MM.1S (cell line): ENCODE measurements around the gene CBLB.

ENCODE experiments used
- DNase-seq: peaks from one replicate; pipeline ENCODE4 v3.0.0-alpha.2; 2015
- H2AFZ ChIP-seq: fragments of 300-600 bp; sonication (generic); 2 replicates; pipeline ENCODE4 v1.6.0; 2016; ENCODE audit warnings: antibody characterized with exemption, low read length
- H3F3A ChIP-seq: fragments of 300-600 bp; sonication (generic); 2 replicates; pipeline ENCODE4 v1.6.1; 2016; ENCODE audit warnings: mild to moderate bottlenecking, antibody characterized with exemption, low read length, moderate library complexity, mixed read lengths; ENCODE audit not compliant: insufficient read depth
- H3K27ac ChIP-seq: fragments of 300-600 bp; sonication (generic); 2 replicates; pipeline ENCODE4 v1.5.1; 2016; ENCODE audit warnings: mild to moderate bottlenecking, low read length
- H3K27me3 ChIP-seq: fragments of 300-600 bp; sonication (generic); replicated peaks from 2 replicates; pipeline ENCODE4 v1.6.0; 2016; ENCODE audit warnings: low read length; ENCODE audit not compliant: insufficient read depth
- H3K36me3 ChIP-seq: fragments of 300-600 bp; sonication (generic); replicated peaks from 2 replicates; pipeline ENCODE4 v1.6.1; 2016; ENCODE audit warnings: mild to moderate bottlenecking, low read length, mixed read lengths; ENCODE audit not compliant: insufficient read depth
- H3K4me1 ChIP-seq: fragments of 300-600 bp; sonication (generic); 2 replicates; pipeline ENCODE4 v1.6.1; 2016; ENCODE audit warnings: low read length, mixed read lengths
- H3K4me2 ChIP-seq: fragments of 300-600 bp; sonication (generic); 2 replicates; pipeline ENCODE4 v1.6.0; 2016; ENCODE audit warnings: low read depth, low read length
- H3K4me3 ChIP-seq: fragments of 300-600 bp; sonication (generic); 2 replicates; pipeline ENCODE4 v1.5.1; 2016; ENCODE audit warnings: low read length, mixed read lengths
- H3K79me2 ChIP-seq: fragments of 300-600 bp; sonication (generic); 2 replicates; pipeline ENCODE4 v1.6.1; 2016; ENCODE audit warnings: mixed run types, low read length, mixed read lengths
- H3K9ac ChIP-seq: fragments of 300-600 bp; sonication (generic); 2 replicates; pipeline ENCODE4 v1.6.1; 2016; ENCODE audit warnings: low read length, mixed read lengths
- H3K9me2 ChIP-seq: fragments of 300-600 bp; sonication (generic); replicated peaks from 2 replicates; pipeline ENCODE4 v1.6.1; 2016; ENCODE audit warnings: mild to moderate bottlenecking, low read length, mixed read lengths; ENCODE audit not compliant: insufficient read depth
- H3K9me3 ChIP-seq: fragments of 300-600 bp; sonication (generic); replicated peaks from 2 replicates; pipeline ENCODE4 v1.6.1; 2016; ENCODE audit warnings: mild to moderate bottlenecking, low read length, mixed read lengths; ENCODE audit not compliant: insufficient read depth
- H4K20me1 ChIP-seq: fragments of 300-600 bp; sonication (generic); 2 replicates; pipeline ENCODE4 v1.6.1; 2016; ENCODE audit warnings: mild to moderate bottlenecking, low read length, moderate library complexity, mixed read lengths; ENCODE audit not compliant: insufficient read depth
- EZH2 ChIP-seq: fragments of 300-600 bp; sonication (generic); optimal IDR thresholded peaks from 2 replicates; pipeline ENCODE3; 2017; ENCODE audit warnings: low read depth, mild to moderate bottlenecking, antibody characterized with exemption, low read length, mixed read lengths
- EZH2phosphoT487 ChIP-seq: fragments of 300-600 bp; sonication (generic); IDR thresholded peaks from 2 replicates; pipeline ENCODE4 v1.6.1; 2018; ENCODE audit warnings: antibody characterized with exemption, low read length
- TF ChIP-seq, protein P1 (sequence below): fragments of 300-600 bp; sonication (generic); IDR thresholded peaks from 2 replicates; pipeline ENCODE4 v1.5.1; 2016; ENCODE audit warnings: antibody characterized with exemption, low read length, mixed read lengths

The CBLB gene

DNA sequence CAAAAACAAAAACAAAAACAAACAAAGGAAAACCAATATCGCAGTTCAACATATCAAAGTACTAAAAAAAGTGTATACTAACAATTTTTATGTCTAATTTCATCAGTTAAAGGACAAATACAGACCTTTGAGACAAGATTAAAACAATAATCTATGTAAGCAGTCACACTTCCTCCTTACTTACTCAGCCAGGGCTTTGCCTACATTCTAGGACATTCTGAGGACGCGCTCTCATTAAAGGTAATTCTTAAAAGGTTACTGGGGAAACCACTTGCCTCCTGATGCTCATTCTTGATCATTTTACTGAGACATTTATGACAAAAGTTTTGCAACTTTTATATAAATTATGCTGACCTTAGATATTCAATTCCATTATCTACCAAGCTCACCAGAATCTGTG lies 93.4 kb downstream of the CBLB start:
- TF ChIP-seq EZH2phosphoT487 (no peak), EZH2 (no peak)
- TF ChIP-seq, protein P1, sequence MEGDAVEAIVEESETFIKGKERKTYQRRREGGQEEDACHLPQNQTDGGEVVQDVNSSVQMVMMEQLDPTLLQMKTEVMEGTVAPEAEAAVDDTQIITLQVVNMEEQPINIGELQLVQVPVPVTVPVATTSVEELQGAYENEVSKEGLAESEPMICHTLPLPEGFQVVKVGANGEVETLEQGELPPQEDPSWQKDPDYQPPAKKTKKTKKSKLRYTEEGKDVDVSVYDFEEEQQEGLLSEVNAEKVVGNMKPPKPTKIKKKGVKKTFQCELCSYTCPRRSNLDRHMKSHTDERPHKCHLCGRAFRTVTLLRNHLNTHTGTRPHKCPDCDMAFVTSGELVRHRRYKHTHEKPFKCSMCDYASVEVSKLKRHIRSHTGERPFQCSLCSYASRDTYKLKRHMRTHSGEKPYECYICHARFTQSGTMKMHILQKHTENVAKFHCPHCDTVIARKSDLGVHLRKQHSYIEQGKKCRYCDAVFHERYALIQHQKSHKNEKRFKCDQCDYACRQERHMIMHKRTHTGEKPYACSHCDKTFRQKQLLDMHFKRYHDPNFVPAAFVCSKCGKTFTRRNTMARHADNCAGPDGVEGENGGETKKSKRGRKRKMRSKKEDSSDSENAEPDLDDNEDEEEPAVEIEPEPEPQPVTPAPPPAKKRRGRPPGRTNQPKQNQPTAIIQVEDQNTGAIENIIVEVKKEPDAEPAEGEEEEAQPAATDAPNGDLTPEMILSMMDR, result no peak
- Histone ChIP-seq H3K4me1 (no peaks in the 10 kb centered on the region), H3K79me2 (no peaks in the 10 kb centered on the region), H3F3A (no peaks in the 10 kb centered on the region), H4K20me1 (no peaks in the 10 kb centered on the region), H3K36me3 (no peaks in the 10 kb centered on the region), H2AFZ (no peak overlapping the region), H3K9ac (no peak overlapping the region), H3K9me2 (no peaks in the 10 kb centered on the region), H3K27me3 (no peaks in the 10 kb centered on the region), H3K4me3 (no peak overlapping the region), H3K9me3 (no peaks in the 10 kb centered on the region), H3K27ac (no peak overlapping the region), H3K4me2 (no peak overlapping the region)
- no peak for DNase-seq

DNA sequence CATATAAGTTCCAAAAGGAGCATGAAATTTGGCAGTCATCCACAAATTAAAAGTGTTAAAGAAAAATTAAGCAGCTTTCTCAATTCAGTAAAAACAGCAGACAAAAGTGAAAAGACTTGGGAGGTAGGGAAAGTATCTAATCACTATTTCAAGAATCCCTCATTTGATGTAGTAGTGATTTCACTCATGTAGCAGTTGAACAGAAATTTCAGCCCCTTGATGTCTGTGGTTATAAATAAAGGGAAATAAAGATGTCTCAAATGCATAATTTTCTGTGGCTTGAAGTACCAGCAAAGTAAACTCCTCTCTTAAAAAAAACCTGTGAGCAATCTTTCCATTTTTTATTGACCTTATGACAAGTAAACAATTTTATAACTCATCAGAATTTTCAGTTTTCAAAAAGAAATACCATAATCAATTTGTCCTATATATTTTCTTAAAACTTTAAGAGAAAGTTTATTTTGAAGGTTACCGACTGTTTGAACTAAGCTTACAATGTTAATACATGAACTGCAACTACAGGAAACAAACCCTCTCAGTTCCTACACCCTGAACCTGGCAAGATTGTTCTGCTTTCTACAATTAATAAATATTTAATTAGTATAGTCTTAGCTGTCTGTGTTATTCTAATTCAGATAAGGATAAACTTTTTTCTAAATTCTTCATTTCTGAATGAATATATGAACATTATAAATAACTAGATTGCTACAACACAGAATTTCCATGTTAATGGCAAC lies 94.2 kb downstream of the CBLB start:
- DNase-seq, result no peak
- Histone ChIP-seq H3K4me3 (no peak overlapping the region), H3K4me1 (no peaks in the 10 kb centered on the region), H3K36me3 (no peaks in the 10 kb centered on the region), H2AFZ (no peak overlapping the region), H4K20me1 (no peaks in the 10 kb centered on the region), H3K9me3 (no peaks in the 10 kb centered on the region), H3K9ac (no peak overlapping the region), H3K79me2 (no peaks in the 10 kb centered on the region), H3K27ac (no peak overlapping the region), H3F3A (no peaks in the 10 kb centered on the region), H3K27me3 (no peaks in the 10 kb centered on the region), H3K9me2 (no peaks in the 10 kb centered on the region), H3K4me2 (no peak overlapping the region)
- TF ChIP-seq EZH2phosphoT487 (no peak), EZH2 (no peak)
- TF ChIP-seq, protein P1, result no peak

DNA sequence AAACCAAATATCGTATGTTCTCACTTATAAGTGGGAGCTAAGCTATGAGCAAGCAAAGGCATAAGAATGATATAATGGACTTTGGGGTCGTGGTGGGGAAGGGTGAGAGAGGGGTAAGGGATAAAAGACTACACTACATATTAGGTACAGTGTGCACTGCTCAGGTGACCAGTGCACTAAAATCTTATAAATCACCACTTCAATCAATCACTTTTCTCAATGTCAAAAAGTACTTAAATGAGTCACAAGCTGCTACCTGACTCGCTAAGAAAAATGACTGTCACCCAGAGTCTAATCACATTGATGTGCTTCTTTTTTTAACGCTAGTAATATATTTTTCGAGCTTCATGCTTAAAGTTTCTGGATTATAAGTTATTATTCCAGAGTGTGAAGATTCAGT lies 95.5 kb downstream of the CBLB start:
- no peak overlapping the region for H3K4me3 ChIP-seq
- H3K9ac ChIP-seq, result no peak overlapping the region
- TF ChIP-seq, protein P1, result no peak
- TF ChIP-seq EZH2, result no peak
- no peak for TF ChIP-seq EZH2phosphoT487
- no peaks in the 10 kb centered on the region for H3K4me1 ChIP-seq
- H3K27ac ChIP-seq, result no peak overlapping the region
- DNase-seq, result no peak
- no peak overlapping the region for H3K4me2 ChIP-seq
- no peaks in the 10 kb centered on the region for H3K9me2 ChIP-seq
- no peak overlapping the region for H2AFZ ChIP-seq
- H3F3A ChIP-seq, result no peaks in the 10 kb centered on the region
- H3K27me3 ChIP-seq, result no peaks in the 10 kb centered on the region
- H4K20me1 ChIP-seq, result no peaks in the 10 kb centered on the region
- no peaks in the 10 kb centered on the region for H3K9me3 ChIP-seq
- H3K79me2 ChIP-seq, result no peaks in the 10 kb centered on the region
- no peaks in the 10 kb centered on the region for H3K36me3 ChIP-seq
